H1 (cell line): ENCODE results near the gene HBS1L.

Experiments used
- ATF3 ChIP-seq: IDR thresholded peaks from 2 replicates; pipeline ENCODE4 v1.6.1; 2011; ENCODE audit warnings: low read depth, mild to moderate bottlenecking, low read length; ENCODE audit not compliant: insufficient read depth
- CBX5 ChIP-seq: fragments of 300-800, 300-1000 bp; sonication (generic); IDR thresholded peaks from 2 replicates; pipeline ENCODE4 v1.7.1; 2016; ENCODE audit warnings: antibody characterized with exemption, low read length, low read depth
- CHD2 ChIP-seq: IDR thresholded peaks from 2 replicates; pipeline ENCODE4 v1.6.1; 2012; ENCODE audit warnings: low read length, improper control_type of control experiment
- CREB1 ChIP-seq: IDR thresholded peaks from 2 replicates; pipeline ENCODE4 v1.6.1; 2012; ENCODE audit warnings: inconsistent platforms
- CTCF ChIP-seq, 3 experiments: IDR thresholded peaks; 1 replicate in 2 of 3; 2 replicates in 1 of 3; pipeline versions ENCODE4 v1.5.1 to v1.6.1; 2011; ENCODE audit warnings: low read length in 3 of 3, mild to moderate bottlenecking in 3 of 3, inconsistent platforms in 2 of 3, low read depth in 1 of 3, moderate library complexity in 1 of 3; ENCODE audit not compliant: insufficient read depth in 1 of 3; ENCODE audit errors: control extremely low read depth in 1 of 3
- EZH2 ChIP-seq: fragments of 200-600 bp; sonication (generic); IDR thresholded peaks from 2 replicates; pipeline ENCODE4 v1.7.1; 2012; ENCODE audit warnings: low read depth, mild to moderate bottlenecking, moderate library complexity, low read length, inconsistent platforms; ENCODE audit not compliant: severe bottlenecking
- MAX ChIP-seq: IDR thresholded peaks from 2 replicates; pipeline ENCODE4 v1.6.1; 2012; ENCODE audit warnings: inconsistent platforms
- POLR2A ChIP-seq, 2 experiments: IDR thresholded peaks; 1 replicate in 1 of 2; 2 replicates in 1 of 2; pipeline ENCODE4 v1.6.1; 2011; ENCODE audit warnings: low read depth in 2 of 2, low read length in 2 of 2, mild to moderate bottlenecking in 2 of 2; ENCODE audit errors: control extremely low read depth in 1 of 2
- POLR2AphosphoS5 ChIP-seq: IDR thresholded peaks from 2 replicates; pipeline ENCODE4 v1.6.1; 2011; ENCODE audit warnings: low read depth, low read length
- RAD21 ChIP-seq, 2 experiments: IDR thresholded peaks in 1 of 2; conservative IDR thresholded peaks in 1 of 2; 2 replicates each; pipeline ENCODE4 v1.6.1; 2011; ENCODE audit warnings: low read depth in 2 of 2, low read length in 2 of 2, improper control_type of control experiment in 1 of 2, inconsistent platforms in 1 of 2, mild to moderate bottlenecking in 1 of 2, moderate library complexity in 1 of 2
- SIX5 ChIP-seq: IDR thresholded peaks from 2 replicates; pipeline ENCODE4 v1.6.1; 2011; ENCODE audit warnings: mild to moderate bottlenecking, low read depth, low read length
- ZNF274 ChIP-seq: IDR thresholded peaks from 2 replicates; pipeline ENCODE4 v1.7.0; 2012; ENCODE audit warnings: low read length, borderline replicate concordance; ENCODE audit errors: extremely low read depth

- TF ChIP-seq CTCF (IDR thresholded peaks at IDR 0.05; ENCODE audit: control extremely low read depth in 1 of 3, insufficient read depth in 1 of 3, low read depth in 1 of 3, low read length in 3 of 3) (no peak), CBX5 (no peak), RAD21 (IDR thresholded peaks at IDR 0.05 in 1 of 2, conservative IDR thresholded peaks at IDR 0.05 in 1 of 2; ENCODE audit: low read depth in 2 of 2, low read length in 2 of 2) (no peak), ATF3 (no peak), CHD2 (no peak), MAX (no peak), EZH2 (no peak), ZNF274 (no peak), POLR2AphosphoS5 (no peak), CREB1 (no peak), SIX5 (no peak), POLR2A (IDR thresholded peaks at IDR 0.05; ENCODE audit: control extremely low read depth in 1 of 2, low read depth in 2 of 2, low read length in 2 of 2) (no peak)
Observed at GRCh38 chr6:134943522-134944111, 111.0 kb downstream of the HBS1L start.
